Measurements from ENCODE around the gene FDX2. TPM values are rescaled to one million over a fixed set of nuclear protein-coding genes. Genes with fewer than 3 reads are reported as not detected.
A peak's percentile ranks its signal among the peaks of the same experiment; 100 is the strongest.
"Not testable (repeated sequence)": the region's sequence is repeated elsewhere in the genome, so short reads cannot be mapped to it uniquely, and the experiment has no call there.

The FDX2 gene
- total RNA-seq, 1 donor from 2014 or later = 18.0 TPM

DNA sequence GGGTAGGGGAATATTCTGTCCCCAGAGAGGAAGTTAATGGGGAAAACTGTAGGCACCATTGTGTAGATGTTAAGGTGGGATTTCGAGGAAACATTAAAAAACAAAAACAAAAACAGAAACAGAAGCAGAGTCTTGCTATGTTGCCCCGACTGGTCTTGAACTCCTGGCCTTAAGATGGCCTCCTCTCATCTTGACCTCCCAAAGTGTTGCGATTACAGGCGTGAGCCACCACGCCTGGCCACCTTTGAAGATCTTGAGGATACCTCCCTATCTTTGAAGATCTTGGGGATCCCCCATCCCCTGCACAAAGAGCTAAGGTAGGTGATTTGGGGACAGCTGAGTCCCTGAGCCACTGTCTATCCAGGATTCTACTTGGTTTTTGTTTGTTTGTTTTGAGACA is 24.2 kb upstream of the FDX2 start:
- Mint-ChIP-seq H3K27me3 (ENCODE audit: low read depth) (no peaks in the 10 kb centered on the region), H3K36me3 (ENCODE audit: low read depth) (no peaks in the 10 kb centered on the region)
- intact Hi-C loops (cut with micrococcal nuclease) = no loop called here

GRCh38 chr19:10339380-10339960 is 23.7 kb upstream of the FDX2 start, which contains the start of gene ICAM3:
ICAM3 (minus strand) TSS chr19:10339624; CDS start chr19:10339614, 10 bp downstream.
- no peaks in the 10 kb centered on the region for H3K36me3 Mint-ChIP-seq (ENCODE audit: low read depth)
- H3K27me3 Mint-ChIP-seq (ENCODE audit: low read depth) = no peaks in the 10 kb centered on the region
- peaks cover 21% of the 10 kb centered on the region for H3K4me1 Mint-ChIP-seq (ENCODE audit: low read depth)
- no peaks in the 10 kb centered on the region for H3K9me3 Mint-ChIP-seq
- peak within 1 kb of the TSS; percentile 89 for H3K27ac Mint-ChIP-seq
- peak; percentile 61 for DNase-seq (ENCODE audit: low spot score)
- peak within 1 kb of the TSS; percentile 92 for H3K4me3 Mint-ChIP-seq (ENCODE audit: low read depth)
- intact Hi-C loops (cut with micrococcal nuclease) = no loop called here

More for the DNA sequence above, 24.2 kb upstream of the FDX2 start:
- peak overlapping the region; percentile 92 for H3K4me3 Mint-ChIP-seq (ENCODE audit: low read depth)
- no peaks in the 10 kb centered on the region for H3K9me3 Mint-ChIP-seq
- H3K27ac Mint-ChIP-seq = peak overlapping the region; percentile 89
- peaks cover 21% of the 10 kb centered on the region for H3K4me1 Mint-ChIP-seq (ENCODE audit: low read depth)
- no peak for DNase-seq (ENCODE audit: low spot score)

DNA sequence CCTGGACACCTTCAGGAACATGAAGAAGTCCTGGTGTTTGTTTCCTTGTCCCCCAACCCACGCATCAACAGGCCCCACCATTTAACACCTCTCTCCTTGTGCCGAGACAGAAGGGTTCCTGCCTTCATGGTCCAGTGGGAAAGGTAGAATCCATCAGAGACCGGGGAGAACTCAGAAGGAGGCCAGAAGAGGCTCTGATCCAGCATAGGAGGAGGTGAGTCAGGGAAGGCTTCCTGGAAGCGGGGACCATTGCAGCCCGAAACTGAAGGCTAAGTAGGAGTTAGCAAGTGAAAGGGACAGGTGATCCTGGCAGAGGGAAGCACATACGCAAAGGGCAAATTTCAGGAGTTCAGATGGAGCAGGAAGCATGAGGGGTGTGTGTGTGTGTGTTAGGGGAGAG is 23.1 kb upstream of the FDX2 start:
- Mint-ChIP-seq H3K4me3 (ENCODE audit: low read depth) (peak overlapping the region; percentile 92), H3K9me3 (no peaks in the 10 kb centered on the region), H3K27me3 (ENCODE audit: low read depth) (no peaks in the 10 kb centered on the region), H3K4me1 (ENCODE audit: low read depth) (peaks cover 21% of the 10 kb centered on the region), H3K27ac (peak overlapping the region; percentile 89), H3K36me3 (ENCODE audit: low read depth) (peaks cover 4% of the 10 kb centered on the region)
- intact Hi-C loops (cut with micrococcal nuclease) = no loop called here
- no peak for DNase-seq (ENCODE audit: low spot score)

- Mint-ChIP-seq H3K4me3 (ENCODE audit: low read depth) (peak overlapping the region; percentile 30), H3K36me3 (ENCODE audit: low read depth) (peaks cover 21% of the 10 kb centered on the region), H3K4me1 (ENCODE audit: low read depth) (peaks cover 30% of the 10 kb centered on the region)
- DNase-seq (ENCODE audit: low spot score); H3K9me3 Mint-ChIP-seq; H3K27ac Mint-ChIP-seq; intact Hi-C loops (cut with micrococcal nuclease); H3K27me3 Mint-ChIP-seq (ENCODE audit: low read depth): not testable (repeated sequence)
Observed at GRCh38 chr19:10336725-10337124, 20.9 kb upstream of the FDX2 start.

DNA sequence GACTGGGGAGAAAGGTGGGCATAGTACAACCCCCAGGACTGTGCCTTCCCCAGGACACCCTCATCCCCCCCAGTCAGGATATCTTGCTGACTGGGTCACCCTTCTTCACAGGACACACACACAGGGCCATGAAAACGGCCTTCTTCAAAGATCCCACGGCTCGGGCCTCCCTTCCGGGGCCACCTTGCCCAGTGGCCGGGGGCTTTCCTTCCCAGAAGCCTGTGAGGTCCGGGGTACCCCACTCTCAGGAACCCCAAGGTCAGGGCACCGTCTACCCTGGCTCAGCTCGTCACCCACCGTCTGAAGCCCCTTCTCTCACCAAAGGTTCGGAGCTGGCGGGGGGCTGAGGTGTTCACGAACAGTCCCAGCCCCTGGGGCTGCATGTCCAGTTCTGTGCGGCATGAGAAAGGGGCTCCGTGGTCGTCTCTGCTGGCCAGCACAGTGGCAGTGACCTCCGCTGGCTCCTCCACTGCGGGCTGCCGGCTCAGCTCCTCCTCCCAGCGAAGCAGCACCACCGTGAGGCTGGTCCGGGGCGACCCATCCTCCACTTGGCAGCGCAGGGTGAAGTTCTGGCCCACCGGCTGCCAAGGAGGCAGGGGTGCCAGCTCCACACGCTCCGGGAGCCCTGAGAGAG is 19.7 kb upstream of the FDX2 start:
- Mint-ChIP-seq H3K4me1 (ENCODE audit: low read depth) (peaks cover 27% of the 10 kb centered on the region), H3K27me3 (ENCODE audit: low read depth) (no peaks in the 10 kb centered on the region), H3K27ac (no peak overlapping the region), H3K4me3 (ENCODE audit: low read depth) (no peak overlapping the region), H3K9me3 (no peaks in the 10 kb centered on the region), H3K36me3 (ENCODE audit: low read depth) (peaks cover 22% of the 10 kb centered on the region)
- intact Hi-C loops (cut with micrococcal nuclease) = no loop called here
- DNase-seq (ENCODE audit: low spot score) = no peak

GRCh38 chr19:10334588-10335351 is 19.0 kb upstream of the FDX2 start:
- H3K27me3 Mint-ChIP-seq (ENCODE audit: low read depth) = no peaks in the 10 kb centered on the region
- H3K27ac Mint-ChIP-seq = no peak overlapping the region
- peak overlapping the region; percentile 90 for H3K4me3 Mint-ChIP-seq (ENCODE audit: low read depth)
- H3K4me1 Mint-ChIP-seq (ENCODE audit: low read depth) = peaks cover 23% of the 10 kb centered on the region
- intact Hi-C loops (cut with micrococcal nuclease) = loop anchor here (5.0 kb wide), 2 partner anchors 47 to 48 kb away; partner anchors contain the start of genes ICAM4, ICAM5 and TYK2
- no peaks in the 10 kb centered on the region for H3K9me3 Mint-ChIP-seq
- peak; percentile 41 for DNase-seq (ENCODE audit: low spot score)
- peaks cover 29% of the 10 kb centered on the region for H3K36me3 Mint-ChIP-seq (ENCODE audit: low read depth)

GRCh38 chr19:10333758-10334587 is 18.2 kb upstream of the FDX2 start:
- Mint-ChIP-seq H3K4me3 (ENCODE audit: low read depth) (peak overlapping the region; percentile 90), H3K27me3 (ENCODE audit: low read depth) (no peaks in the 10 kb centered on the region), H3K36me3 (ENCODE audit: low read depth) (peaks cover 37% of the 10 kb centered on the region), H3K9me3 (no peaks in the 10 kb centered on the region), H3K27ac (peak overlapping the region; percentile 94), H3K4me1 (ENCODE audit: low read depth) (peaks cover 19% of the 10 kb centered on the region)
- intact Hi-C loops (cut with micrococcal nuclease) = loop anchor here (2.0 to 5.0 kb wide), 4 partner anchors 17 to 63 kb away; partner anchors contain the start of genes FDX2, ICAM1, ICAM4 and ICAM5
- DNase-seq (ENCODE audit: low spot score) = no peak

DNA sequence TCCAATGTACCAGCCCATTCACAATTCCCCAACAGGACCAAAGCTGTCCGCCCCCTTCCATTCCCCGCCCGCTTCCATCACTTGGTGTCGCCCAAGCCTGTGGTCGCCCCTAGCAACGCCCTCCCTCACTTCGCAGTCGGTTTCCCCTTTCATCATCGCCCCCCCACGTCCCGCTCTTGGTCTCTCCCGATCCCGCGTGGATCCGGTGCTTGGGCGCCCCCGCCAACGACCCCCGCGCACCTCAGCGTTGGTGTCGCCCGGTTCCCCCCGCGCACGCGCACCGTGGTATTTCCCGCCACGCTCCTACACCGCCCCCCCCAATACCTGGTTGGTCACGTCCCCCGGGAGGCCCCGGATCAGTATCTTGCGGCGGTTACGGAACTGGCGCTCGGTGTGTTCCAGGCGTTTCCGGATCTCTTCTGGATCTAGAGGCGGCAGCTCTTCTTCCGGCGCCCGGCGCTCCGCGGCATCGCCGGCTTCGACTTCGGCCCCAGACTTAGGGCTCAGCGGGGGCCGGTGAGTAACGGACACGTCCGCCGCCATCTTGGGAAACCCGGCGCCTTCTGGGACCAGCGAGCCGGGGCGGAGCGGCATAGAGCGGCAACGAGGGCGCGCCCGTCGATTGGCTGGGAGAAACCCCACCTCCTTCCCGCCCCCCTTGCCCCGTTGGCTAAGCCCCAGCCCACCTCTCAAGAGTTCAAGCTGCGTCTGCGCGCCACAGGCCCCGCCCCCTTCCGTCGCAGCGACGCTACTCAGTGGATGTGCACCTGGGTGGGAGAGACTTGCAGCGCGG is 17.3 kb upstream of the FDX2 start, which contains the start of gene RAVER1:
Gene RAVER1, minus strand, starts transcription at position 565 of the 793 bp plus-strand sequence. Its CDS starts 22 bp downstream, at position 543.
- Mint-ChIP-seq H3K36me3 (ENCODE audit: low read depth) (peaks cover 43% of the 10 kb centered on the region), H3K4me3 (ENCODE audit: low read depth) (peak within 1 kb of the TSS; percentile 90), H3K4me1 (ENCODE audit: low read depth) (peaks cover 12% of the 10 kb centered on the region), H3K27ac (peak within 1 kb of the TSS; percentile 94), H3K9me3 (no peaks in the 10 kb centered on the region), H3K27me3 (ENCODE audit: low read depth) (no peaks in the 10 kb centered on the region)
- intact Hi-C loops (cut with micrococcal nuclease) = loop anchor here (2.0 to 5.0 kb wide), 4 partner anchors 16 to 62 kb away; partner anchors contain the start of genes FDX2, ICAM1, ICAM4 and ICAM5
- DNase-seq (ENCODE audit: low spot score) = peak; percentile 95

- no peaks in the 10 kb centered on the region for H3K9me3 Mint-ChIP-seq
- H3K4me3 Mint-ChIP-seq (ENCODE audit: low read depth) = peak overlapping the region; percentile 90
- H3K4me1 Mint-ChIP-seq (ENCODE audit: low read depth) = peaks cover 12% of the 10 kb centered on the region
- intact Hi-C loops (cut with micrococcal nuclease) = loop anchor here (2.0 to 5.0 kb wide), 4 partner anchors 16 to 62 kb away; partner anchors contain the start of genes FDX2, ICAM1, ICAM4 and ICAM5
- peaks cover 50% of the 10 kb centered on the region for H3K36me3 Mint-ChIP-seq (ENCODE audit: low read depth)
- DNase-seq (ENCODE audit: low spot score) = no peak
- no peaks in the 10 kb centered on the region for H3K27me3 Mint-ChIP-seq (ENCODE audit: low read depth)
- H3K27ac Mint-ChIP-seq = peak overlapping the region; percentile 94
Observed at GRCh38 chr19:10332158-10332964, 16.5 kb upstream of the FDX2 start.

GRCh38 chr19:10329555-10329954 is 13.7 kb upstream of the FDX2 start:
- peaks cover 63% of the 10 kb centered on the region for H3K36me3 Mint-ChIP-seq (ENCODE audit: low read depth)
- H3K9me3 Mint-ChIP-seq = no peaks in the 10 kb centered on the region
- intact Hi-C loops (cut with micrococcal nuclease) = no loop called here
- no peak overlapping the region for H3K4me3 Mint-ChIP-seq (ENCODE audit: low read depth)
- H3K27me3 Mint-ChIP-seq (ENCODE audit: low read depth) = no peaks in the 10 kb centered on the region
- no peak overlapping the region for H3K27ac Mint-ChIP-seq
- DNase-seq (ENCODE audit: low spot score) = no peak
- H3K4me1 Mint-ChIP-seq (ENCODE audit: low read depth) = peaks cover 9% of the 10 kb centered on the region

All from activated T-helper 2 cell treated with anti-CD3 and anti-CD28 coated beads, Interferon-gamma antibody, Interleukin-2, Interleukin-4, amounts not matched to agents 10 μg/mL and 5 μg/mL and 100 μg/mL, durations not matched to agents 14 hours and 24 hours and 36 hours (primary cell).